ENCODE data around the gene AGBL4. TPM values are rescaled to one million over a fixed set of nuclear protein-coding genes. Genes with fewer than 3 reads are reported as not detected.

The AGBL4 gene
- total RNA-seq, 1 experiment from 2014 or later = not detected

DNA sequence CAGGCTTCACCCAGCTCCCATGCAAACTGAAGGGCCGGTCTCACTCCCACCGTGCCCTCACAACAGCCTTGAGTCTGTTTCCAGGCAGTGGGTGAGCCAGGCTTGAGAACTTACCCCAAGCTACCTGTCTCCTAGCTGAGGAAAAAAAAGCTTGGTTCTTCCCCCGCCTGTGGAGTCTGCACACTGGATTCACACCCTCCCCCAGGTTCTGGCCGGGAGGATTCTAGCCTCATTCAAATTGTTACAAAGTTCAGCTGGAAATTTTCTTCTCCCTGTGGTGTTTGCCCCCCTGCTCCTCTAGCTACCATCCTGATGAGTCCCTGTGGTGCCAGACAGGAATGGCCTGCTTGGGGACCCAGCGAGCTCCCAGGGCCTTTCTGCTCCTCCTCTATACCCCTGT is 471.7 kb downstream of the AGBL4 start:
- ChIA-PET POLR2A (no interaction called here), RAD21 (ENCODE audit: low non-redundant PET in 1 of 2, low total read pairs in 2 of 2, uncharacterized antibody in 2 of 2, unreplicated experiment in 2 of 2) (interaction anchor here in 1 of 2 experiments (0.6 kb wide), 1 partner anchor 1111 kb away, joined by 3 read pairs; no protein-coding TSS in a partner anchor), CTCF (no interaction called here)
- ATAC-seq (no peak), DNase-seq (ENCODE audit: low read depth, low spot score) (no peak)
- no peak overlapping the region for H3K27ac ChIP-seq (ENCODE audit: low read depth, low read length)
- H3K4me3 ChIP-seq (replicated peaks in 1 of 2; ENCODE audit: low read depth in 1 of 2, low read length in 2 of 2) = no peak overlapping the region
- H3K36me3 ChIP-seq (ENCODE audit: control insufficient read depth in 1 of 2, insufficient read depth in 2 of 2, low read length in 2 of 2) = no peaks in the 10 kb centered on the region
- no peaks in the 10 kb centered on the region for H3K9me2 ChIP-seq (ENCODE audit: insufficient read depth)
- H3K9ac ChIP-seq (ENCODE audit: low read length) = no peak overlapping the region
- no peak overlapping the region for H3K4me2 ChIP-seq (ENCODE audit: low read length)
- no TSS peak for BruUV-seq (replicated peaks)
- H3K79me2 ChIP-seq (ENCODE audit: insufficient read depth, low read length) = no peaks in the 10 kb centered on the region
- TF ChIP-seq ELF1 (IDR thresholded peaks at IDR 0.05; ENCODE audit: borderline replicate concordance, low read depth) (no peak), MAX (IDR thresholded peaks at IDR 0.05) (no peak), POLR2A (IDR thresholded peaks at IDR 0.05; ENCODE audit: borderline replicate concordance, extremely low read depth, insufficient read depth, insufficient read length) (no peak), RAD21 (IDR thresholded peaks at IDR 0.05; ENCODE audit: low read depth) (no peak), CEBPB (IDR thresholded peaks at IDR 0.05; ENCODE audit: low read depth) (no peak), EZH2 (IDR thresholded peaks at IDR 0.05) (no peak), EZH2phosphoT487 (IDR thresholded peaks at IDR 0.05; ENCODE audit: borderline replicate concordance) (no peak), ZFX (IDR thresholded peaks at IDR 0.05) (no peak), EGR1 (IDR thresholded peaks at IDR 0.05; ENCODE audit: low read depth) (no peak), SP1 (IDR thresholded peaks at IDR 0.05; ENCODE audit: low read depth) (no peak), ZNF274 (IDR thresholded peaks at IDR 0.05; ENCODE audit: low read depth, low read length) (no peak), JUND (IDR thresholded peaks at IDR 0.05) (no peak), CBX3 (IDR thresholded peaks at IDR 0.05; ENCODE audit: low read depth) (no peak), FOSL1 (IDR thresholded peaks at IDR 0.05; ENCODE audit: low read depth) (no peak), POLR2AphosphoS5 (IDR thresholded peaks at IDR 0.05; ENCODE audit: low read depth, low read length) (no peak)
- TF ChIP-seq, protein P1, sequence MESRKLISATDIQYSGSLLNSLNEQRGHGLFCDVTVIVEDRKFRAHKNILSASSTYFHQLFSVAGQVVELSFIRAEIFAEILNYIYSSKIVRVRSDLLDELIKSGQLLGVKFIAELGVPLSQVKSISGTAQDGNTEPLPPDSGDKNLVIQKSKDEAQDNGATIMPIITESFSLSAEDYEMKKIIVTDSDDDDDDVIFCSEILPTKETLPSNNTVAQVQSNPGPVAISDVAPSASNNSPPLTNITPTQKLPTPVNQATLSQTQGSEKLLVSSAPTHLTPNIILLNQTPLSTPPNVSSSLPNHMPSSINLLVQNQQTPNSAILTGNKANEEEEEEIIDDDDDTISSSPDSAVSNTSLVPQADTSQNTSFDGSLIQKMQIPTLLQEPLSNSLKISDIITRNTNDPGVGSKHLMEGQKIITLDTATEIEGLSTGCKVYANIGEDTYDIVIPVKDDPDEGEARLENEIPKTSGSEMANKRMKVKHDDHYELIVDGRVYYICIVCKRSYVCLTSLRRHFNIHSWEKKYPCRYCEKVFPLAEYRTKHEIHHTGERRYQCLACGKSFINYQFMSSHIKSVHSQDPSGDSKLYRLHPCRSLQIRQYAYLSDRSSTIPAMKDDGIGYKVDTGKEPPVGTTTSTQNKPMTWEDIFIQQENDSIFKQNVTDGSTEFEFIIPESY (IDR thresholded peaks at IDR 0.05; ENCODE audit: extremely low read depth, insufficient replicate concordance, low read length) = no peak
- TF ChIP-seq, protein P2, sequence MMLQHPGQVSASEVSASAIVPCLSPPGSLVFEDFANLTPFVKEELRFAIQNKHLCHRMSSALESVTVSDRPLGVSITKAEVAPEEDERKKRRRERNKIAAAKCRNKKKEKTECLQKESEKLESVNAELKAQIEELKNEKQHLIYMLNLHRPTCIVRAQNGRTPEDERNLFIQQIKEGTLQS (IDR thresholded peaks at IDR 0.05) = no peak
- H3K27me3 ChIP-seq (ENCODE audit: insufficient read depth, low read length) = no peaks in the 10 kb centered on the region
- no peaks in the 10 kb centered on the region for H4K20me1 ChIP-seq (ENCODE audit: insufficient read depth)
- H2AFZ ChIP-seq (ENCODE audit: low read depth, low read length, poor library complexity, severe bottlenecking) = no peak overlapping the region
- intact Hi-C loops (cut with micrococcal nuclease) = no loop called here
- H3K9me3 ChIP-seq (ENCODE audit: control insufficient read depth in 1 of 2, insufficient read depth in 1 of 2, low read depth in 1 of 2, low read length in 2 of 2) = peaks cover 0 to 3% of the 10 kb centered on the region in 2 experiments; a peak in 1 of 4 replicates
- H3K4me1 ChIP-seq (ENCODE audit: control insufficient read depth in 1 of 2, insufficient read depth in 2 of 2, low read length in 2 of 2) = no peaks in the 10 kb centered on the region

Measured in HCT116 (cell line).